Measurements from ENCODE around the gene SPSB1. TPM values are rescaled to one million over a fixed set of nuclear protein-coding genes. Genes with fewer than 3 reads are reported as not detected.

The SPSB1 gene
- total RNA-seq (2014; rRNA removed), result 28.9 and 34.0 TPM in 2 replicates
- polyA plus RNA-seq (2012), result 11.8 TPM

DNA sequence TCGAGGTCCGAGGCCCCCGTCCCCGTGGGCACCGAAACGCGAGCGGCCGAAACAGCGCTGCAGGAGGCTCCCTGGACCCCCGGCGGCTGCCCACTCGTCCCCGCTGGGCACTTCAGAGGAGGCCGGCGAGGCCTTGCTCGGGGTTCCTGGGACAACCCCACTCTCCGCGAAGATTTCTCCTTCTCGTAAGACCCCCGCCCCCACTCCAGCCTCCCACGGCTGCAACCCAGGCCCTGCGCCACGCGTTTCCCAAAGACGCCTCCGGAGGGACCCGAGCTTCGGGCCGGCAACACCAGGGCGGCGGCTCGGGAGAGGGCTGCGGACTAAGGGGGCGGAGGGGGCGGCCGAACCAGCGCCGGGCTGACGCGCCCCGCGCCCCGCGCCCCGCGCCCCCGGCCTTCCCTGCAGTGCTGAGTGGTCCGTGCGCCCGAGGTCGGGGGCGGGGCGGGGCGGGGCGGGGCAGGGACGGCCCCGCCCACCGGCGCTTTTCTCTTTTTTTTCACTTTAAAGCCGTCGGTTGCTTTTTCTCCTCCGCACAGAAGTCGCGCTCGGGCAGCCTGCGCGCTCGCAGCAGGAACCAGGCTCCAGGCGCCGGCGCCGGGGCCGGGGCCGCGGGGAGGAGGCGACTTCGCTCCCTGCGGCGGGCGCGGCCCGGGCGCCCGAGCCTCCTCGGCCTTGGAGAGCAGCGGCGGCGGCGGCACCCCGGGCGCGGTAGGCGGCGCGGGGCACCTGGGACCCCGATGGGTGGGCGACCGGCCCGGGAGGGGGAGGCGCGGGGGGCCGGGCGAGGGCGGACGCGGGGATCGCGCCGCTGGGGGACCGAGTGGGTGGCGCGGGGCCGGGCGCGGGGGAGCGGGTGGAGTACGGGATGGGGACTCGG lies at the start of gene SPSB1:
SPSB1 (plus strand) TSS at position 534 of the 880 bp plus-strand sequence. CDS start 62,998 bp downstream, outside the sequence.
- peak; percentile 79 for DNase-seq (ENCODE audit: low read depth)

DNA sequence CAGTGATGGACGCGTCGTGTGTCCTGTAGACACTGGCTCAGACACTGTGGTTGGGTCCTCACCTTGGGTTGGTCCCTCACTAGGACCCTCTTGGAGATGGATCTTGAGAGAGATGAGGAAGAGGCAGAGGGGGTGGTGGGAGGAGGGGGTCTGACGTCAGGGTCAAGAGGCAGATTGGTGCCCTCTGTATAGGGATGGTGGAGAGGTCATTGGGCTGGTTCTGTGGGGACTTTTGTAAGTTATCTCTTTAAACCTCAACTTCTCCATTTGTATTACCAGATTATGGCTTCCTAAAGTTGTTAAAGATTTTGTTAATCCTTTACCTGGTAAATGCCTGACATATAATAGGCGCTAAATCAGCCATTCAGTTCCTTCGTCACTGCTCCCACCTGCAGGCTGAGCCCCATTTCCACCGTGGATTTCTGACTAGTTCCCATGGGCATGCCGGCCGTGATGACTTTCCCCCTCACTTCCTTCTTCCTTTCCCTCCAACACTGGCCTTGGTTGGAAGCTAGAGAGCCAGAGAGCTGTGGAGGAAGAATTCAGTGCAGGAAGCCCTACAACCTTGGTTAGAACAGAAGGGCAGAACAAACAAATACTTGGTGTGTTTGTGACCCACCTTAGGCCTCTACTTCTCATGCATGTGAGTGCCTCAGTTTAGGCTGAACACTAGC lies 49.5 kb upstream of the SPSB1 start:
- DNase-seq (ENCODE audit: low read depth), result no peak

DNA sequence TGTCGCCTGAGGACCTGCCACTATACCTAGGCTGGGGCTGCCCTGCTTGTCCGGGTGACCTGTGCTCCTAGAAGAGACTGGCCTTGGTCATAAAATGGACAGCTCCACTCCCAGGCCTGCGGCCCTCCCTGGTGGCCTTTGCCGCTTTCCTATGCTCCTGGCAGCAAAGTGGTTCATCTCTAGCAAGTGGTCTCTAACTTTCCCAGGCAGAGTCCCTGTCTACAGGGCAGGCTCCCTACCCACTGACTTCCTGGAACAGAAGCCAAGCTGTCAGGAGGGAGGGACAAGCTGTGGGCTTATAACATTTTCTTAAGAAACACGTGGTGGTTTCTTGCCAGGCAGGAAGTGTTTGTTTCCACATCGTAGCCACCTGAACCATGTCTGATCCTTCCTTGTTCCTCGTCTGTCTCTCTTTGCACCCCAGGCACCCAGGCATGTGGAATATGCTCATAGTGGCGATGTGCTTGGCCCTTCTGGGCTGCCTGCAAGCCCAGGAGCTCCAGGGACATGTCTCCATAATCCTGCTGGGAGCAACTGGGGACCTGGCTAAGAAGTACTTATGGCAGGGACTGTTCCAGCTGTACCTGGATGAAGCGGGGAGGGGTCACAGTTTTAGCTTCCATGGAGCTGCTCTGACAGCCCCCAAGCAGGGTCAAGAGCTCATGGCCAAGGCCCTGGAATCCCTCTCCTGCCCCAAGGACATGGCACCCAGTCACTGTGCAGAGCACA lies 48.0 kb upstream of the SPSB1 start:
- no peak for DNase-seq (ENCODE audit: low read depth)

DNA sequence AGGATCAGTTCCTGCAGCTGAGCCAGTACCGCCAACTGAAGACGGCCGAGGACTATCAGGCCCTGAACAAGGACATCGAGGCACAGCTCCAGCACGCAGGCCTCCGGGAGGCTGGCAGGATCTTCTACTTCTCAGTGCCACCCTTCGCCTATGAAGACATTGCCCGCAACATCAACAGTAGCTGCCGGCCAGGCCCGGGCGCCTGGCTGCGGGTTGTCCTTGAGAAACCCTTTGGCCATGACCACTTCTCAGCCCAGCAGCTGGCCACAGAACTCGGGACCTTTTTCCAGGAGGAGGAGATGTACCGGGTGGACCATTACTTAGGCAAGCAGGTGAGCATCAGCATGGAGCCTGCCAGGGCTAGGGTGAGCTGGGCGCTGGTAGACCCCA lies 47.5 kb upstream of the SPSB1 start:
- no peak for DNase-seq (ENCODE audit: low read depth)

DNA sequence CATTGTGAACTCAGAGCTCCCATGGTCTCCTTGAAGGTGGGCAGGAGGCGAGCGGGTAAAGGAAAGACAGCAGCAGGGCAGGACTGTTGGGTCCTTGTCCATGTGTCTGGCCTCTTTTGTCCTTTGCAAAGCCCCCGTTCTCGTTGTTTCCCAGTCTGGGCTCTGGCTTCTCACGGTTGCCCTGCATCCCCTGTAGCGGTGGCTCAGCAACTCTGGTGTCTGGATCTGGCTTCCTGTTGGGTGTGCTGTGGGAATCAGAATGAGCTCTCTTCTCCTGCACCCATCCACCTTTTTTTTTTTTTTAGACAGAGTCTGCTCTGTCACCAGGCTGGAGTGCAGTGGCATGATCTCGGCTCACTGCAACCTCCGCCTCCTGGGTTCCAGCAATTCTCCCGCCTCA lies 47.0 kb upstream of the SPSB1 start:
- DNase-seq (ENCODE audit: low read depth), result no peak

DNA sequence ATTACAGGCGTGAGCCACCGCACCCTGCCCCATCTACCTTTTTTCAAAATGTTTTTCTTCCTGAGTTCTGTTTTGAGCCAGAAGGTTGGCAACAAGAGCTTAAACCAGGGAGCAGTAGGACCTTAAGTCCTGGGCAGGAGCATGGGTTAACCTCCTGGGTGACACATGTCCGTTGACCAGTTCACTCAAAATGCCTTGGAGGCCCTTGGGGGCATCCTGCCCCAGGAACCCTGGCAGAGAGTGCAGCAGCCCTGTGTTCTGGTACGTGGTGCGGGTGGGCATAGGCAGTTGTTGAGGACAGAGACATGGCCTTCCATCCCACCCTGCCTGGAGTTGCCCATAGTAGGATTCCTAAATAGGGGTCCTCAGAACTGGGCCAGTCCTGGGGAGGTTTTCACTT lies 46.5 kb upstream of the SPSB1 start:
- DNase-seq (ENCODE audit: low read depth), result no peak

DNA sequence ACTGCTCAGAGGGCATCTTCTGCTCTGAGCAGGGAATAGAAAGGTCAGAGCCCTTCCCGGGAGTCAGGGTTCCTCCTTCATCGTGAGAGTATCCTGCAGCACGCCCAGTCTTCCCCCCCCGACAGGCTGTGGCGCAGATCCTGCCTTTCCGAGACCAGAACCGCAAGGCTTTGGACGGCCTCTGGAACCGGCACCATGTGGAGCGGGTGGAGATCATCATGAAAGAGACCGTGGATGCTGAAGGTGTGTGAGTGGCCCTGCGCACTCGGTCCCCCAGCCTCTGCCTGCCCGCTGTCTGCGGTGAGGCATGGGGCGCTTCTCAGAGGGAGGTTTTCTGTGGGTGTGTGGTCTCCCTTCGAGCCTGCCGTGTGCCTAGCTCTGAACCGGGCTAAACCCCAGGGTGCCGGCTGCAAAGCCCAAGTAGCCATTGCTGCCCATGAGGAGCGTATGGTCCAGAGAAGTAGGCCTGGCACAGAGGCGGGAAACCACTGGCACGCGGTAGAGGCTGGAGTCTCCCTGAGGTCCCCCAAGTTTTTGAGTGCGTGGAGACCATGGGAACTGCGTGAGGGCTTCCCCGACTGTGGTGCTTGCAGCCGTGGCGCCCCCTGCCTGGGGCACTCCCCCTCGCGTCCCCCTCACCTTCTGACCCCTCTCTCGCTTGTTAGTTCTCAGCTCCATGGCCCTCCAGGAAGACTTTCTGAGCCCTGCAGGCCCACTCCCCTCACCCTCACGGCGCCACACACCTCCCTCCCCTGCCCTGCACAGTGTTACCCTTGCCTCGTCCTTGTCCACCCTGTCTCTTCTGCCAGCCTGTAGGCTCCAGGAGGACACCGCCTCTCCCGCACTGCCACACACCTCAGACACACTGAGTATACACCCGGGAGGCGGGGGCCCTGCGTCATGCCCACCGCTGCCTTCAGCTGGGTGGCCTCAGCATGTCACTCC lies 45.6 kb upstream of the SPSB1 start:
- DNase-seq (ENCODE audit: low read depth), result no peak

DNA sequence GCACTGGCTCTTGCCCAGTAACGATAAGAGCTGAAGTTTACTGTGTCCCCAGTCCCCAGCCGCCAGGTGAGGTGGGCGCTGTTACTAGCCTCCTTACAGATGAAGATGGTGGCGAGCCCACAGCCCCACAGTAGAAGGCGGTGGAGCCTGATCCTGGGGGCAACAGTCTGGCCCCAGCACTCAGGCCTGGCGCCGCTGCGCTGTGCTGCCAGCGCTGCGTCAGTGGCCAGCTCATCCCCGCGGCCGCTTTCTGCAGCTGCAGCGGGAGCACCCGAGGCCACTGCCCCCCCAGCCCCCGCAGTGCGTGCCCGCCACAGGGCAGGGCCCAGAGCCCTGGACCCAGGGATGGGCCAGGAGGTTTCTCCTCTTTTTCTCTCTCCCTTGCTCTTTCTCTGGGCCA lies 44.8 kb upstream of the SPSB1 start:
- no peak for DNase-seq (ENCODE audit: low read depth)

DNA sequence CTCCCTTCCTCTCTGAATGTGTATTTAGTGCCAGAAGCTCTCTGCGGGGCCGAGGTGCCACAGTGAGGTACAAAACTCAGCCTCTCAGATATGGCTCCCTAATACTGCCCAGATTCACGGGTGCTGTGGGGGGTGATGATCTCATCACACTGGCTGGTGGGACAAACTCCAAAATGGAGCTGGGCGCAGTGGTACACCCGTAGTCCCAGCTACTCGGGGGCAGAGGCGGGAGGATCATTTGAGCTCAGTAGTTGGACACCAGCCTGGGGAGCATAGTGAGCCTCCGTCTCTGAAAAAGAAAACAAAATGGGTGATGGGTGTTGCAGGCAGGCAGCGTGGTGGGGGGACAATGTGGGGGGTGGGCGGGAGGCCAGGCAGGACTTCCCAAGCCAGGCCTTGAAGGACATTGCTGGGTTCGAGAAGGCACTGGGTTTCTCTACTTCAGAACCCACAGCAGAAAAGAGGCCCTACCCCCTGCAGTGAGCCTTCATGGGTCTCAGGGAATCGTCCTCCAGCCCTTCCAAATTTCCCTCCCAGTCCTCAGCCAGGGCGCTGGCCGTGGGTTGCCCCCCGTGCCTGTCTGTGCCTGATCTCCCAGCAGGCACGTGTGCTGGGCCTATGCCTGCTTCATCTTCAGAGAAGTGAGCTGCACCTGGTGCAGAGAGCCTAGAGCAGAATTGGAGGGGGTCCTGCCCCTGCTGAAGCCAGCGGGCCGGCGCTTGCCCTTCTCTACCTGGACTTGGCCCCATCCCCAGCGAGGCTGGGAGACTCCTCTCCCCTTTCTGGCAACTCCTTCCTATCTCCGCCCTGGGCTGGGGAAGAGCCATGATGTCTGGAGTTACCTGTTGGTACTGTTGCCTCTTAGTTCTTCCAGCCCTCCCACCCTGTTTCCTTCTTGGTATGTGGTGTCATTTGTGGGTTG lies 44.1 kb upstream of the SPSB1 start:
- DNase-seq (ENCODE audit: low read depth), result no peak

DNA sequence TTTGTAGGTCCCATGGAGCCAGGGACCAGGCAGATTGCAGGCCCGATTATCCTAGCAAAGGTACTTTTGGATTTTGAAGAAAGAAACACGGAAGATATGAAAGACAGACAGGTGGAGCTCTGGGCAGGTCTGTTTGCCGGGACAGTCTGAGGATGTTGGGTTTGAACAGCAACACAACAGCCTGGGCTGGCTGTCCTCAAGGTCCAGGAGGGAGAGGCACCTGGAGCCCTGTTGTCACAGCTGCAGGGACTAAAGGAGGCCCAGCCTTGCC lies 43.5 kb upstream of the SPSB1 start:
- no peak for DNase-seq (ENCODE audit: low read depth)

DNA sequence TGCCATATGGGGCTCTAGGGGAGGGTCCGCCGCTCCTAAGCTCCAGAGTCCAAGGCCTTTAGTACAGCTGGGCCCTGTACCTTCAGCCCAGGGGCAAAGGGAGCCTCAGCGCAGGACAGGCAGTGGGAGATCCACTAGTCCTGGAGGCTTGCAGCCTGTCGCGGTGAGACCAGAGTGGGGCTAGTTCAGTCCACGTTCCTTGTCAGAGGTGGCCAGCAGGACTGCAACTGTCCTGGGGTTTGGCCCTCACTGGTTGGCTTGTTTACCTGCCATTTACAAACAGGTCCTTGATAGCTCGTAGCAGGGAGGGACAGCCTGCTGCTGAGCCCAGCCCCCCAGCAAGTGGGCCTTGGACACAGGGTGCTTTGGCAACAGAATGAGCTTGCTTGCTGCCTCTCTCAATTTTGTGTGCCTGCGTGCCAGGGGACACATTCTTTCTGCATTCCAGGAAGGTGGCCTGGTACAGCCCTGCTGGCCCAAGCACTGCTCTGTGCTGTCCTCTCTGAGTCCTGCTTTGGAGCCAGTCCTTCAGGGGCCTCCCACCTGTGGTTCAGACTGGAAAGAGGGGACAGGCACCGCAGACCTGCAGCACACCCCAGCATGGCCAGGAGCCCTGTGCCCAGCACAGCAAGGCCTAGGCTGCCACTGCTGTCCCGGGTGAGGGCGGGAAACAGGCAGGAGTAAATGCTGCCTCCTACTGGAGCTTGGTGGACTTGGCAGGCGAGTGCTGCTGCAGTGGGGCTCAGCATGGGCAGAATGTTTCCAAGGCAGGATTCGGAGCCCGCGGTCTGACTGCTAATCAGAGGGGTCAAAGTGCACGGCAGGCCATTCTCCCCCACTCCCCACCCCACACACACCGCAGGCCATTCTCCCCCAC lies 42.9 kb upstream of the SPSB1 start:
- peak; percentile 47 for DNase-seq (ENCODE audit: low read depth)

DNA sequence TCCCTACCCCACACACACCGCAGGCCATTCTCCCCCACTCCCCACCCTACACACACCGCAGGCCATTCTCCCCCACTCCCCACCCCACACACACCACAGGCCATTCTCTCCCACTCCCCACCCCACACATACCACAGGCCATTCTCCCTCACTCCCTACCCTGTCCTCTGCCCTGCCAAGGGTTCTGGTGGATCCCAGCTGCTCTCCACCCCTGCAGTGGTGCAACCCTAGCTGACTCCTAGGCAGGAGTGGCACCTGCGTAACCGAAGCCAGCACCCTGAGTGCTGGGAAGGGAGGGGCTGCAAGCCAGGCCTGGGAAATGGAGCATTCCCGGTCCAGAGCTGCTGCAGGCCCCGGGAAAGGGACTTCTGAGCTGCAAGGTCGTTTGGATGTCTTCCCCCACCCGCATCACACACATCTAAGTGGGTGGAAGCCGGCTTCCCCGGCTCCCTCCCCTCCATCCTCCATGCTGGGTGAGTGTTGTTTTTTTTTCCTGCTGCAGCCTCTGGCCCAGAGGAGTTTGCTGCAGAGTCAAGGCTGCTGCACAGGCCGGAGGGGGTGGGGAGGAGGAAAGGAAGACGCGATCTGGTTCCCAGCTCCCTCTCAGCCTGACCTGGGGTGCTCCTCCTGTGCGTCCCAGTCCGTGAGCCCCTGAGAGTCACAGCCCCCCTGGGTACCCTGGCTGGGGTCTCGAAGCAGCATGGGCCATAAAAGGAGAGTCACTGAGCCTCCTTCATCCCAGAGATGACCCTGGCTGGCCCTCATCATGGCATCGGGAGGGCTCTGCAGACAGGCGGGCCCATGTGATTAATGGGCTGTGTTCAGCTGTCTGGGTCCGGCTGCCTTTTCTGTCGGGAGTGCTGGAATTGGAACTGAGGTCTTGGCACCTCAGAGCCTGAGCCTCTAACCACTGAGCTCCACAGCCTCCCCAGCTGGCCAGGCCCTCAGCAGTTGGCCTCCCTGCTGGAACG lies 42.0 kb upstream of the SPSB1 start:
- no peak for DNase-seq (ENCODE audit: low read depth)

DNA sequence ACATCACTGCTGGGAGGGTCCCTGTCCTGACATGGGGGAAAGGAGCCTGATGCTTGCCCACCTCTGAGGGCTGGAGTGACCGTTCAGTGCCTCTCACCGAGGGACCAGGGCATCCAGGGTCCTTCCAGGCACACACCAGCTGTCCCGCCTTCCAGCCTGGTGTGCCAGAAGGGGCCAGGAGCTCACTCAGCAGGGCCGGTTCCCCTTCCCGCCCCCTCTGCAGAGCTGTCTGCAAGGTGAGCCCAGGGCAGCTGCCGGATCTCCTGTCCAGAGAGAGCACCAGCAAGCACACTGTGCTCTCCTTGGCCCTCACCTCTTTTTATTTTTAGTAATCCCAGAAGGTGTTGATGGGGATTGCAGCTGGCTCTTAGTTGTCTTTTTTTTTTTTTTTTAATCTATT lies 41.2 kb upstream of the SPSB1 start:
- no peak for DNase-seq (ENCODE audit: low read depth)

DNA sequence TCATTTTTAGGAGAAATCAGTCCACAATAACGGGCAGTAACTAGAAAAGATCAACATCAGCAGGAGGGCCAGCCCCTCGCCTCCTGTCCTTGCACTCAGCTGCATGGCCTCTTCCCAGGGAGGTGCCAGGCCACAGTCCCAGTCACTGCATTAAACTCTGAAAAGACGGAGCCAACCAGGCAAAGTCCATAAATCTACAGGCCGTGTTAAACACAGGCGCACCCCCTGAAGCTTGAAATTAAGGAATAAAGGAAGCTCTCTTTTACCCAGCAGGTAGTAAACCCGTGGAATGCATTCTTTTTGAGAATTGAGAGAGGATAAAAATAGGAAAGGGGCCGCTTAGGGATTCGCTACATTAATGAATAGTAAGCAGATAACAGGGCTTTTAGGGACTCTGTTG lies 39.7 kb upstream of the SPSB1 start:
- no peak for DNase-seq (ENCODE audit: low read depth)

DNA sequence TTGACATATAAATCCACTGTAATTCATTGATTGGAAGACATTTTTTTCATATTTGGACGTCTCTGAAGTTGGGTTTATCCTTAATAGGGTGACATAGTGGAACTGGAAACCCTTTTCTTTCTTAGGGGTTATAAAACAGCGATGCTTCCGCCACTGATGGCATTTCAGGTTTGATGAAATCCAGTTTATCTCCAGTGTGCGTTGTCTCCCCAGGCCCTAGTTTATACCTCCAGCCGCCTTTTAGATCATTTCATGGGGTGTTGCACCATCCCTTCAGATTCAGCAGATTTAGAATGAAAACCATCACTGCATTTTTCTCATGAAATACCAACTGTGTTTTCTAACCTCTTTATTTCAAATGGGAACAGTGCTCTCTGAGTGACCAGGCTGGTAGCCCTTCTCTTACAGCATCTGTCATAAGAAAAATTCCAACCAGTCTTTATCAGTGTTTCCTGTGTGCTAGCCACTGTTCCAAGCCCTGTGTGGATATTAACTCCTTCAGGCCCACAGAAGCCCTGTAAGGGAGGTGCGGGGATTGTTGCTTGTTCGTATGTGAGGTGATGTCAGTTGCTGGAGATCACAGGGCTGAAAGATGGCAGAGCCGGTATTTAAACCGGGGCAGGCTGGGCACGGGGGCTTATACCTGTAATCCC lies 39.1 kb upstream of the SPSB1 start:
- no peak for DNase-seq (ENCODE audit: low read depth)

DNA sequence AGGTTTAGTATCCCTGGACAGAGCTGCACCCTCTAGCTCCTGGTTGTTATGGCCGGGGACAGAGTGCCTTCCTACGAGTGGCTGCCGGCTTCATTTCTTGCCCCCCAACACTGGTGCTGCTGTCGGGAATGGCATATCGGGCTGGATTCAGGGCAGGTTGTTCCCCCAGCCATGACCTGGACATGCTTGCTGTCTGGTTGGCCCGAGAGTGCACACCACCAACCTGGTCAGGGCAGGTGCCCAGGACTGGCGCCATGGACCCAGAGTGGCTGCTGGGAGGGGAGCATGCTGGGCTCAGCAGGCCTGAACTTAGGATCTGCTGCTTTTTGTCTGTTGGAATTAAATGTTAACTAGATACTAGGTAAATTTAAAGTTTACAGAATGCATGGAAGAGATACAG lies 36.4 kb upstream of the SPSB1 start:
- no peak for DNase-seq (ENCODE audit: low read depth)

DNA sequence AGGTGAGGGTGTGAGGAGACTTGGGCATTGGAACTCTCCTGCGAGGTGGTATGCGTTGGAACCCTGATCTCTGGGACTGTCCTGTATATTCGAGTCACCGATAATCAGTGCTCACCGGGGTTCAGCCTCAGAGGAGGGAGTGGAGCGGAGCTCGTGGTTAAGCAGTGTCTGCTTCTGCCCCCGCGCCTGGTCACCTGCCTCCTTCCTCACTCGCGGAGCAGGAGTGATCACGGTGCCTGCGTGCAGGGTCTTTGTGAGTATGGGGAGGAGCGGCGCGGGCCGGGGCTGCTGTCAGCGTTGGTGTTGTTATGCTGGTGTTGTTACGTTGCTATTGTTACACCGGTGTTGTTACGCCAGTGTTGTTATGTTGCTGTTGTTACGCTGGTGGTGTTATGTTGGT lies 34.8 kb upstream of the SPSB1 start:
- DNase-seq (ENCODE audit: low read depth), result no peak

DNA sequence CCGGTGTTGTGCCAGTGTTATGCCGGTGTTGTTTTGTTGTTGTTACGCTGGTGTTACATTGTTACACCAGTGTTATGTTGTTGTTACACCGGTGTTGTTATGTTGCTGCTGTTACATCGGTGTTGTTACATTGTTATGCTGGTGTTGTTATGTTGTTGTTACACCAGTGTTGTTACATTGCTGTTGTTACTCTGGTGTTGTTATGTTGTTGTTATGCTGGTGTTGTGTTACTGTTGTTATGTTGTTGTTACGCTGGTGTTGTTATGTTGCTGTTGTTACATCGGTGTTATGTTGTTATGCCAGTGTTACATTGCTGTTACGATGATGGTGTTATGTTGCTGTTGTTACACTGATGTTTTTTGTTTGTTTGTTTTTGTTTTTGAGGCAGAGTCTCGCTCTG lies 34.1 kb upstream of the SPSB1 start:
- DNase-seq (ENCODE audit: low read depth), result no peak

Data from LHCN-M2 (cell line).